Measurements from ENCODE around the gene RYR2.

DNA sequence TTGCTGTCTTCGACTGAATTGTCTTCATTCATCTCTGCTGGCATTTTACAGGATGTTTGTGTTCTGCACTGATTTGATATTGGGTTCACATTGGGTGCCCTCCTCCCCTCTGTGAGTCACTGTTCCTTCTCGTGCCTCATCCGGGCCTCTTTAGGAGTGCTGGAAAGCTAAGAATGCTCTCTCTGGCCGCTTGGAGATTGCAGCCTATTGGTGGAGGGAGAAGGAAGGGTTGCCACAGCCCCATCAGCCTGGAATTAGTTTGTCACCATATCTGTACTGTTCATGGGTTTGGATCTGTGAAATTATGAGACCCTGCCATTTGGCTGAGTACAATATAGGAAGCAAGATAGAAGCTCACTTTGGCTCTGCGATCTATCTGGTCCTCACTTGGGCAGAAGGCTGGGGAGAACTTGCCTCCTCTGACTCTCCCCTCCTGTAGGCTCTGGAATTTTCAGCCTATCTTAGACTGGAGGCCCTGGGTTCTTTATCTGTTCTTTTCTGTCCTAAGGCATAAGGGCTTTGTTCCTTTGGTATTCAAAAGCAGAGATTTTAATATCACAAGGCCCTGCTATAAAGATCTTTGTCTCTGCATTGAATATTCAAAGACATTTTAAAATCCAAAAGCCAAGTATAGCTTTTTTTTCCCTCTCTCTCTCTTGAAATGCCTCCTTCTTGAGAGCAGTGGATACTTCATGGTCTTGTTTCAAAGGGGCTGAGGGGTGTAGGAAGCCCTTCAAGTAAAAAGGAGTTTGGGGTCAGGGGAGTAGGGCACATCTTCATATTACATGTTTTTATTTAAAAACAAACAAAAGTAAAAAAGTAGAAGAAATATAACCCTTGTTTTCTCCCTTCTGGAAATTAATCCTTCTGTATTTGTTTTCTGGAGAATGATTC lies 500.8 kb downstream of the RYR2 start:
- TF ChIP-seq, protein P1, sequence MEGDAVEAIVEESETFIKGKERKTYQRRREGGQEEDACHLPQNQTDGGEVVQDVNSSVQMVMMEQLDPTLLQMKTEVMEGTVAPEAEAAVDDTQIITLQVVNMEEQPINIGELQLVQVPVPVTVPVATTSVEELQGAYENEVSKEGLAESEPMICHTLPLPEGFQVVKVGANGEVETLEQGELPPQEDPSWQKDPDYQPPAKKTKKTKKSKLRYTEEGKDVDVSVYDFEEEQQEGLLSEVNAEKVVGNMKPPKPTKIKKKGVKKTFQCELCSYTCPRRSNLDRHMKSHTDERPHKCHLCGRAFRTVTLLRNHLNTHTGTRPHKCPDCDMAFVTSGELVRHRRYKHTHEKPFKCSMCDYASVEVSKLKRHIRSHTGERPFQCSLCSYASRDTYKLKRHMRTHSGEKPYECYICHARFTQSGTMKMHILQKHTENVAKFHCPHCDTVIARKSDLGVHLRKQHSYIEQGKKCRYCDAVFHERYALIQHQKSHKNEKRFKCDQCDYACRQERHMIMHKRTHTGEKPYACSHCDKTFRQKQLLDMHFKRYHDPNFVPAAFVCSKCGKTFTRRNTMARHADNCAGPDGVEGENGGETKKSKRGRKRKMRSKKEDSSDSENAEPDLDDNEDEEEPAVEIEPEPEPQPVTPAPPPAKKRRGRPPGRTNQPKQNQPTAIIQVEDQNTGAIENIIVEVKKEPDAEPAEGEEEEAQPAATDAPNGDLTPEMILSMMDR (conservative IDR thresholded peaks at IDR 0.05), result no peak
- no peak for TF ChIP-seq ZFX (IDR thresholded peaks at IDR 0.05)
